H1 (cell line): ENCODE measurements around the gene DECR2. TPM values are rescaled to one million over a fixed set of nuclear protein-coding genes. Genes with fewer than 3 reads are reported as not detected.

Source experiments
- CTCF ChIA-PET: fragments of 300-600 bp; sonication (Branson Sonifier 250); formaldehyde crosslinking; loops from one replicate; lab custom pipeline; 2021; ENCODE audit not compliant: partially characterized antibody; lab: Charles Lee
- POLR2A ChIA-PET: fragments of 300-600 bp; sonication (Branson Sonifier 250); formaldehyde crosslinking; loops from one replicate; lab custom pipeline; 2021; ENCODE audit warnings: inconsistent platforms; ENCODE audit not compliant: partially characterized antibody; lab: Charles Lee
- DNase-seq, 2 experiments: peaks; one replicate each; pipeline versions ENCODE4 v3.0.0 to v3.0.0-alpha.2; 2010 to 2022; ENCODE audit warnings: low spot score in 2 of 2, low read depth in 1 of 2, mixed read lengths in 1 of 2
- FAIRE-seq: peaks from 2 replicates; lab custom pipeline; 2011; peaks lifted over from hg19 to GRCh38; lab: Jason Lieb, UNC
- H2AFZ ChIP-seq: 2 replicates; pipeline ENCODE4 v1.8.1; 2012; ENCODE audit warnings: low read length, inconsistent platforms
- H2AK5ac ChIP-seq: 2 replicates; pipeline ENCODE4 v1.6.1; 2013; ENCODE audit warnings: low read depth, low read length
- H2BK120ac ChIP-seq: replicated peaks from 2 replicates; pipeline ENCODE3; 2013; ENCODE audit warnings: low read depth, low read length, inconsistent platforms
- H2BK12ac ChIP-seq: 2 replicates; pipeline ENCODE4 v1.6.1; 2013; ENCODE audit warnings: low read depth, low read length
- H2BK15ac ChIP-seq: 2 replicates; pipeline ENCODE4 v1.6.1; 2013; ENCODE audit warnings: low read length
- H2BK20ac ChIP-seq: 2 replicates; pipeline ENCODE4 v1.6.1; 2013; ENCODE audit warnings: low read length
- H2BK5ac ChIP-seq: 2 replicates; pipeline ENCODE4 v1.6.1; 2013; ENCODE audit warnings: low read depth, low read length
- H3K14ac ChIP-seq: 2 replicates; pipeline ENCODE4 v1.6.1; 2013; ENCODE audit warnings: inconsistent platforms; ENCODE audit not compliant: insufficient read length
- H3K18ac ChIP-seq: 2 replicates; pipeline ENCODE4 v1.6.1; 2013; ENCODE audit warnings: low read length; ENCODE audit errors: extremely low read depth
- H3K23ac ChIP-seq: 2 replicates; pipeline ENCODE4 v1.6.1; 2013; ENCODE audit warnings: inconsistent platforms; ENCODE audit not compliant: insufficient read length
- H3K23me2 ChIP-seq: 2 replicates; pipeline ENCODE4 v1.6.1; 2013; ENCODE audit warnings: low read depth, low read length
- H3K27ac ChIP-seq: 2 replicates; pipeline ENCODE4 v1.6.1; 2011; ENCODE audit warnings: low read depth, low read length, inconsistent platforms
- H3K27me3 ChIP-seq, 4 experiments: replicated peaks in 1 of 4; 1 replicate in 1 of 4; 2 replicates in 3 of 4; pipeline versions ENCODE4 v1.6.1 to v1.8.1; 2011 to 2013; ENCODE audit warnings: low read length in 3 of 4, mild to moderate bottlenecking in 3 of 4, inconsistent platforms in 2 of 4, mixed read lengths in 2 of 4, moderate library complexity in 1 of 4; ENCODE audit not compliant: control insufficient read depth in 3 of 4, insufficient read depth in 3 of 4; ENCODE audit errors: extremely low read depth in 1 of 4
- H3K36me3 ChIP-seq, 4 experiments: 2 replicates each; pipeline versions ENCODE4 v1.6.1 to v1.8.1; 2011 to 2013; ENCODE audit warnings: mild to moderate bottlenecking in 4 of 4, low read length in 3 of 4, moderate library complexity in 2 of 4, control low read depth in 1 of 4, inconsistent platforms in 1 of 4; ENCODE audit not compliant: insufficient read depth in 4 of 4, control insufficient read depth in 2 of 4
- H3K4ac ChIP-seq: replicated peaks from 2 replicates; pipeline ENCODE3; 2013; ENCODE audit warnings: low read length, low read depth, mixed read lengths, inconsistent platforms; ENCODE audit not compliant: insufficient read length
- H3K4me1 ChIP-seq, 4 experiments: replicated peaks in 1 of 4; 1 replicate in 1 of 4; 2 replicates in 3 of 4; pipeline versions ENCODE4 v1.6.1 to v1.8.1; 2011 to 2013; ENCODE audit warnings: low read length in 3 of 4, inconsistent platforms in 2 of 4, mixed read lengths in 1 of 4; ENCODE audit not compliant: insufficient read depth in 4 of 4, control insufficient read depth in 3 of 4
- H3K4me2 ChIP-seq, 2 experiments: 2 replicates each; pipeline versions ENCODE4 v1.6.1 to v1.8.1; 2011 to 2013; ENCODE audit warnings: low read depth in 2 of 2, low read length in 2 of 2, control low read depth in 1 of 2, inconsistent platforms in 1 of 2, mild to moderate bottlenecking in 1 of 2; ENCODE audit not compliant: insufficient read depth in 1 of 2
- H3K4me3 ChIP-seq, 4 experiments: fragments of 200-600, 300-600 bp in 1 of 4; sonication (generic), shearing (Covaris generic), sonication (Bioruptor Twin) in 1 of 4; 2 replicates each; pipeline versions ENCODE4 v1.5.1 to v1.8.1; 2011 to 2016; ENCODE audit warnings: low read length in 4 of 4, low read depth in 3 of 4, control low read depth in 2 of 4, inconsistent platforms in 2 of 4, mild to moderate bottlenecking in 2 of 4, mixed read lengths in 1 of 4, moderate library complexity in 1 of 4; ENCODE audit not compliant: insufficient read depth in 2 of 4; ENCODE audit errors: extremely low read depth in 1 of 4
- H3K56ac ChIP-seq: replicated peaks from 2 replicates; pipeline ENCODE3; 2013; ENCODE audit warnings: low read depth, mild to moderate bottlenecking, mixed read lengths, low read length, inconsistent platforms; ENCODE audit not compliant: insufficient read length
- H3K79me1 ChIP-seq: 2 replicates; pipeline ENCODE4 v1.6.1; 2013; ENCODE audit warnings: low read depth, low read length, control low read depth
- H3K79me2 ChIP-seq, 2 experiments: 2 replicates each; pipeline versions ENCODE4 v1.6.1 to v1.8.1; 2012 to 2013; ENCODE audit warnings: low read length in 2 of 2, mild to moderate bottlenecking in 2 of 2, inconsistent platforms in 1 of 2; ENCODE audit not compliant: insufficient read depth in 2 of 2, control insufficient read depth in 1 of 2
- H3K9ac ChIP-seq, 4 experiments: replicated peaks in 1 of 4; 1 replicate in 1 of 4; 2 replicates in 3 of 4; pipeline versions ENCODE4 v1.6.1 to v1.8.1; 2011 to 2013; ENCODE audit warnings: low read depth in 3 of 4, low read length in 3 of 4, control low read depth in 2 of 4, mild to moderate bottlenecking in 2 of 4, moderate library complexity in 2 of 4, inconsistent platforms in 1 of 4; ENCODE audit errors: extremely low read depth in 1 of 4
- H3K9me3 ChIP-seq, 2 experiments: 2 replicates each; pipeline versions ENCODE4 v1.6.1 to v1.8.1; 2012 to 2013; ENCODE audit warnings: mild to moderate bottlenecking in 2 of 2, moderate library complexity in 2 of 2, control low read depth in 1 of 2, inconsistent platforms in 1 of 2, low read depth in 1 of 2, low read length in 1 of 2, mixed read lengths in 1 of 2; ENCODE audit not compliant: insufficient read depth in 2 of 2
- H4K20me1 ChIP-seq, 2 experiments: replicated peaks in 1 of 2; 2 replicates each; pipeline versions ENCODE3 to v1.8.1; 2011 to 2013; ENCODE audit warnings: inconsistent platforms in 2 of 2, low read length in 2 of 2, mild to moderate bottlenecking in 1 of 2; ENCODE audit not compliant: insufficient read depth in 2 of 2, control insufficient read depth in 1 of 2
- H4K5ac ChIP-seq: 2 replicates; pipeline ENCODE4 v1.6.1; 2013; ENCODE audit warnings: low read length, low read depth, mixed read lengths, inconsistent platforms; ENCODE audit not compliant: insufficient read length
- H4K8ac ChIP-seq: 2 replicates; pipeline ENCODE4 v1.8.0; 2013; ENCODE audit warnings: mild to moderate bottlenecking, moderate library complexity, low read length, inconsistent platforms; ENCODE audit not compliant: insufficient read depth; ENCODE audit errors: extremely low read depth
- H4K91ac ChIP-seq: replicated peaks from 2 replicates; pipeline ENCODE3; 2013; ENCODE audit warnings: low read length, mixed read lengths, inconsistent platforms; ENCODE audit not compliant: insufficient read length
- CHD2 ChIP-seq: IDR thresholded peaks from 2 replicates; pipeline ENCODE4 v1.6.1; 2012; ENCODE audit warnings: low read length, improper control_type of control experiment
- CREB1 ChIP-seq: IDR thresholded peaks from 2 replicates; pipeline ENCODE4 v1.6.1; 2012; ENCODE audit warnings: inconsistent platforms
- HDAC6 ChIP-seq: IDR thresholded peaks from one replicate; pipeline ENCODE4 v1.7.1; 2012; ENCODE audit warnings: low read depth, mild to moderate bottlenecking, inconsistent platforms, low read length, moderate library complexity
- SP1 ChIP-seq: IDR thresholded peaks from 2 replicates; pipeline ENCODE4 v1.6.1; 2011; ENCODE audit warnings: low read depth, low read length
- WGBS, 2 experiments: shearing (Covaris generic) in 1 of 2; methylation state at CpG; one replicate each; pipeline versions ENCODE4 v1.1.6 to v1.1.7; 2013 to 2015; ENCODE audit warnings: low lambda C conversion rate in 2 of 2, mixed read lengths in 2 of 2, inconsistent platforms in 1 of 2, low coverage in 1 of 2, missing lambda C conversion rate in 1 of 2; ENCODE audit not compliant: insufficient replicate concordance in 2 of 2, insufficient coverage in 1 of 2, insufficient read length in 1 of 2; ENCODE audit errors: extremely low coverage in 1 of 2, missing lambda C conversion rate in 1 of 2; 5-methylcytosine and 5-hydroxymethylcytosine counted together
- polyA plus RNA-seq, 7 experiments: library from polyadenylated mRNA; depleted of rRNA in 3 of 7; stranded (reverse) in 5 of 7; unstranded in 2 of 7; fragments of >200 nt in 5 of 7; fragments of 200-250 nt in 2 of 7; gene quantifications; 1 replicate in 5 of 7; 2 replicates in 1 of 7; 4 replicates in 1 of 7; pipeline versions ENCODE4 v1.2.1 to v1.2.3, GENCODE V29; 2011 to 2013; ENCODE audit warnings: missing spikeins in 2 of 7, mixed read lengths in 2 of 7
- total RNA-seq: library from RNA; stranded (reverse); fragmentation: NEBNext Ultra II Directional; extraction: Animal tissue kit (Norgen Biotek cat#: 25700); gene quantifications from 2 replicates; pipeline ENCODE4 v1.2.1, GENCODE V29; 2021
- TF ChIP-seq, protein P1 (sequence below): IDR thresholded peaks from 2 replicates; pipeline ENCODE4 v1.6.1; 2012; ENCODE audit warnings: low read length, inconsistent platforms

The DECR2 gene
- total and polyA plus RNA-seq, 2 of the 8 experiments (the other 6 are each of a cell fraction or from before 2014, with no cell fraction given) = 28.2 to 39.9 TPM

DNA sequence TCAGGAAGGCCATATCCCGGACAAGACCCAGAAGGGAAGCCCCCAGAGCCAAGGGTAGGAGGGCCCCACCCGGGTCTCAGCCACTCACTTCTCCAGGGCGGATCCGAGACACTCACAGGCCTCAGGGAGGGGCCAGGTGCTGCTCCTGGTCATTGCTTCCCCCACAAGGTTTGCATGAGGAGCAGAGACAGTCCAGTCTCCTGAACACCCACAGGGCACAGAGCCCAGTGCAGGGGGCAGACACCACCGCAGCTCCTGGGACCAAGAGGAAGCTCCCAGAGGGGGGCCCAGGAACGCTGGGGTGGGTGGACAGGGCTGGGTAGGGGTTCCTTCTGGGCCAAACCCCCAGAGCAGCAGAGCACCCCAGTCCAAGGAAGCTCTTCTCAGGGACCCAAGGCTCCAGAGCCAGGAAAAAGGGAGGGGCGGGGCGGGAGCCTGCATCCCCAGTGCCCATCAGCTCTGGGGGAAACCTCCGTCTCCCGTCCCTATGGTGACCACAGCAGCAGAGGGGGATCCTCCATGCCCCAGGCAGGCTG, 30.6 kb upstream of the DECR2 start:
- CTCF ChIA-PET = interaction anchor here (0.9 to 1.8 kb wide), 11 partner anchors 9 to 342 kb away, joined by 3 to 5 read pairs (median 3); no protein-coding TSS in a partner anchor
- H2AFZ ChIP-seq = no peak overlapping the region
- H3K4me3 ChIP-seq = peak overlapping the region in 1 of 4 experiments; percentile 60; a peak in 4 of 8 replicates

More for the DNA sequence above, 30.6 kb upstream of the DECR2 start:
- no peak overlapping the region for H4K8ac ChIP-seq
- no peak overlapping the region for H3K23ac ChIP-seq
- DNase-seq (peak in 1 of 2 experiments; percentile 61), FAIRE-seq (no peak)
- no peaks in the 10 kb centered on the region for H3K27me3 ChIP-seq
- peaks cover 20 to 58% (median 45%) of the 10 kb centered on the region in 4 experiments for H3K36me3 ChIP-seq
- H4K5ac ChIP-seq = no peak overlapping the region
- H3K79me2 ChIP-seq = no peaks in the 10 kb centered on the region; a peak in 1 of 4 replicates
- H3K9me3 ChIP-seq = no peaks in the 10 kb centered on the region
- no peak overlapping the region for H2BK120ac ChIP-seq
- no peak overlapping the region for H2BK12ac ChIP-seq
- 78% methylated on average over 5 of the region's 10 CpGs; no CpG with 5 or more reads in 1 of the 2 experiments for whole genome bisulfite sequencing, 2 experiments
- TF ChIP-seq CREB1 (no peak), CHD2 (no peak), SP1 (no peak), HDAC6 (no peak)
- TF ChIP-seq, protein P1, sequence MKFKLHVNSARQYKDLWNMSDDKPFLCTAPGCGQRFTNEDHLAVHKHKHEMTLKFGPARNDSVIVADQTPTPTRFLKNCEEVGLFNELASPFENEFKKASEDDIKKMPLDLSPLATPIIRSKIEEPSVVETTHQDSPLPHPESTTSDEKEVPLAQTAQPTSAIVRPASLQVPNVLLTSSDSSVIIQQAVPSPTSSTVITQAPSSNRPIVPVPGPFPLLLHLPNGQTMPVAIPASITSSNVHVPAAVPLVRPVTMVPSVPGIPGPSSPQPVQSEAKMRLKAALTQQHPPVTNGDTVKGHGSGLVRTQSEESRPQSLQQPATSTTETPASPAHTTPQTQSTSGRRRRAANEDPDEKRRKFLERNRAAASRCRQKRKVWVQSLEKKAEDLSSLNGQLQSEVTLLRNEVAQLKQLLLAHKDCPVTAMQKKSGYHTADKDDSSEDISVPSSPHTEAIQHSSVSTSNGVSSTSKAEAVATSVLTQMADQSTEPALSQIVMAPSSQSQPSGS = no peak
- TF ChIP-seq, all 59 proteins: peak for 0
- Histone ChIP-seq H2BK15ac (no peak overlapping the region), H3K4ac (no peak overlapping the region), H3K14ac (no peak overlapping the region), H3K4me2 (peak overlapping the region in 1 of 2 experiments; percentile 30; a peak in 1 of 4 replicates), H3K23me2 (no peaks in the 10 kb centered on the region; the same call in 1 of the 2 replicates), H3K18ac (no peak overlapping the region), H3K9ac (no peak overlapping the region), H3K4me1 (peaks cover 0 to 10% (median 9%) of the 10 kb centered on the region in 4 experiments; a peak in 5 of 7 replicates), H3K79me1 (no peaks in the 10 kb centered on the region; the same call in 1 of the 2 replicates), H3K27ac (no peak overlapping the region), H4K91ac (no peak overlapping the region), H3K56ac (no peak overlapping the region), H4K20me1 (peaks cover 8 to 33% of the 10 kb centered on the region in 2 experiments), H2BK20ac (no peak overlapping the region), H2AK5ac (no peak overlapping the region), H2BK5ac (no peak overlapping the region; the same call in 1 of the 2 replicates)
- POLR2A ChIA-PET = interaction anchor here (0.6 to 2.5 kb wide), 12 partner anchors 8 to 378 kb away, joined by 3 to 11 read pairs (median 4); no protein-coding TSS in a partner anchor
